OCI-LY1 (cell line): ENCODE measurements around the gene RHEX.

Experiments used
- H2AFZ ChIP-seq: fragments of 200-600 bp; sonication (generic), shearing (Covaris generic); 2 replicates; pipeline ENCODE4 v1.6.0; 2014; ENCODE audit warnings: antibody characterized with exemption, mild to moderate bottlenecking, low read length
- H3F3A ChIP-seq: fragments of 200-600 bp; sonication (generic), shearing (Covaris generic); 2 replicates; pipeline ENCODE4 v1.6.0; 2014; ENCODE audit warnings: mild to moderate bottlenecking, antibody characterized with exemption, low read length, moderate library complexity; ENCODE audit not compliant: insufficient read depth
- H3K27ac ChIP-seq: fragments of 200-600 bp; sonication (generic); 2 replicates; pipeline ENCODE4 v1.5.1; 2014; ENCODE audit warnings: low read length, mixed run types, mild to moderate bottlenecking, low read depth; ENCODE audit not compliant: poor library complexity, severe bottlenecking
- H3K27me3 ChIP-seq: fragments of 200-600 bp; sonication (generic); 2 replicates; pipeline ENCODE4 v1.6.0; 2014; ENCODE audit warnings: antibody characterized with exemption, mild to moderate bottlenecking, low read length, moderate library complexity; ENCODE audit not compliant: insufficient read depth
- H3K36me3 ChIP-seq: fragments of 200-600 bp; sonication (generic); 2 replicates; pipeline ENCODE4 v1.6.1; 2014; ENCODE audit warnings: mild to moderate bottlenecking, antibody characterized with exemption, low read length, moderate library complexity, mixed read lengths; ENCODE audit not compliant: insufficient read depth
- H3K4me1 ChIP-seq: fragments of 200-600 bp; sonication (generic); 2 replicates; pipeline ENCODE4 v1.5.1; 2014; ENCODE audit warnings: mild to moderate bottlenecking, low read length, moderate library complexity; ENCODE audit not compliant: insufficient read depth, severe bottlenecking
- H3K4me2 ChIP-seq: fragments of 200-600 bp; sonication (generic), shearing (Covaris generic); 2 replicates; pipeline ENCODE4 v1.6.1; 2014; ENCODE audit warnings: low read length
- H3K4me3 ChIP-seq: fragments of 200-600 bp; sonication (generic); 2 replicates; pipeline ENCODE4 v1.5.1; 2014; ENCODE audit warnings: low read length, low read depth, mild to moderate bottlenecking, mixed read lengths; ENCODE audit not compliant: poor library complexity, severe bottlenecking
- H3K79me2 ChIP-seq: fragments of 200-600 bp; shearing (Covaris generic); 2 replicates; pipeline ENCODE4 v1.6.1; 2016; ENCODE audit warnings: mixed run types, low read length, mixed read lengths; ENCODE audit not compliant: insufficient read depth
- H3K9ac ChIP-seq: fragments of 200-600 bp; sonication (generic), shearing (Covaris generic); 2 replicates; pipeline ENCODE4 v1.6.1; 2014; ENCODE audit warnings: mild to moderate bottlenecking, low read length, mixed read lengths
- H3K9me2 ChIP-seq: fragments of 200-600 bp; sonication (generic), shearing (Covaris generic); 2 replicates; pipeline ENCODE4 v1.6.1; 2014; ENCODE audit warnings: low read depth, mild to moderate bottlenecking, low read length, mixed read lengths
- H3K9me3 ChIP-seq: fragments of 200-600 bp; shearing (Covaris generic); 2 replicates; pipeline ENCODE4 v1.6.1; 2014; ENCODE audit warnings: low read length, mixed read lengths
- H4K20me1 ChIP-seq: fragments of 200-600 bp; sonication (generic), shearing (Covaris generic); 2 replicates; pipeline ENCODE4 v1.6.0; 2016; ENCODE audit warnings: mild to moderate bottlenecking, low read length; ENCODE audit not compliant: insufficient read depth
- EZH2 ChIP-seq: fragments of 200-600 bp; sonication (generic), shearing (Covaris generic); IDR thresholded peaks from 2 replicates; pipeline ENCODE4 v1.8.0; 2017; ENCODE audit warnings: borderline replicate concordance, mixed run types, mild to moderate bottlenecking, antibody characterized with exemption, low read length, moderate library complexity, mixed read lengths
- TF ChIP-seq, protein P1 (sequence below): fragments of 200-600 bp; sonication (generic), shearing (Covaris generic); IDR thresholded peaks from 2 replicates; pipeline ENCODE4 v1.5.1; 2017; ENCODE audit warnings: mild to moderate bottlenecking, antibody characterized with exemption, low read length, moderate library complexity, mixed read lengths

Gene RHEX

DNA sequence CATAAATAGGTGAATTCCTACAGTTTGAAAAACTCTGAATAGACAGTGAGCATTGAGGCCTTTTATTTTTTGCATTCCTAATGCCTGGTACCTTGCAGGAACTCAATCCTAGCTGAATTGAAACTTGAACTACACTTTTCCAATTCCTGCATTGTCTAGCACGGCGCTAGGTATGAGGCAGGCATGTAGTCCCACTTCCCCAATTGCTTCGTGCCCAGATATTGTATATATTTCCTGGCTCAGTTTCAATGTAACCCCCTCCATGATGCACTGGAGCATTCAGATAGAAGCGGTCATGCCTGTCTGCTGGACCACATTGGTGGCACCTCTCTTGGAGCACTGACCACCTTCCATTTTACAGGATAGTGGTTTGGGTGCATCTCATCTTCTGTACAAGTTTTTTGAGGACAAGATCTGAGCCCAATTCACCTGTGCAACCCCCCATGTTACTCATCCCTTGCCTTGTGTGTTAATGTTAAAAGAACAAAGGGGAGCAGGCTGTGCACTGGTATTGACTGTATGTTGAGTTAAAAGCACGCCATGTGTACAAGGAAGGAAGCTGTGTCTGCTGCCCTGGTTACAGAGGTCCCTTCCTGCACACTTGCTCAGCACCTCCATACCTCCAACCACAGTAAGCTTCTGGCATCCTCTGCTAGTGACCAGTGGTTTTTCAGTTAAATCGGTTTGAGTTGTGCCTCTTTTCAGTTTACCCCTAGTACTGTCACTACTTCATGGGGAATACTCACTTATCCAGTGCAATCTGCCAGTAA is 39.8 kb upstream of the RHEX start:
- Histone ChIP-seq H3K9me3 (no peaks in the 10 kb centered on the region), H3K9ac (no peak overlapping the region), H3K4me3 (no peak overlapping the region), H3K36me3 (no peaks in the 10 kb centered on the region), H3K4me1 (peaks cover 19% of the 10 kb centered on the region), H3K27me3 (no peaks in the 10 kb centered on the region), H3K79me2 (no peaks in the 10 kb centered on the region), H3K4me2 (no peak overlapping the region), H3K9me2 (no peaks in the 10 kb centered on the region), H3F3A (no peaks in the 10 kb centered on the region), H4K20me1 (no peaks in the 10 kb centered on the region), H2AFZ (no peak overlapping the region), H3K27ac (no peak overlapping the region)
- TF ChIP-seq, protein P1, sequence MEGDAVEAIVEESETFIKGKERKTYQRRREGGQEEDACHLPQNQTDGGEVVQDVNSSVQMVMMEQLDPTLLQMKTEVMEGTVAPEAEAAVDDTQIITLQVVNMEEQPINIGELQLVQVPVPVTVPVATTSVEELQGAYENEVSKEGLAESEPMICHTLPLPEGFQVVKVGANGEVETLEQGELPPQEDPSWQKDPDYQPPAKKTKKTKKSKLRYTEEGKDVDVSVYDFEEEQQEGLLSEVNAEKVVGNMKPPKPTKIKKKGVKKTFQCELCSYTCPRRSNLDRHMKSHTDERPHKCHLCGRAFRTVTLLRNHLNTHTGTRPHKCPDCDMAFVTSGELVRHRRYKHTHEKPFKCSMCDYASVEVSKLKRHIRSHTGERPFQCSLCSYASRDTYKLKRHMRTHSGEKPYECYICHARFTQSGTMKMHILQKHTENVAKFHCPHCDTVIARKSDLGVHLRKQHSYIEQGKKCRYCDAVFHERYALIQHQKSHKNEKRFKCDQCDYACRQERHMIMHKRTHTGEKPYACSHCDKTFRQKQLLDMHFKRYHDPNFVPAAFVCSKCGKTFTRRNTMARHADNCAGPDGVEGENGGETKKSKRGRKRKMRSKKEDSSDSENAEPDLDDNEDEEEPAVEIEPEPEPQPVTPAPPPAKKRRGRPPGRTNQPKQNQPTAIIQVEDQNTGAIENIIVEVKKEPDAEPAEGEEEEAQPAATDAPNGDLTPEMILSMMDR = no peak
- no peak for TF ChIP-seq EZH2

DNA sequence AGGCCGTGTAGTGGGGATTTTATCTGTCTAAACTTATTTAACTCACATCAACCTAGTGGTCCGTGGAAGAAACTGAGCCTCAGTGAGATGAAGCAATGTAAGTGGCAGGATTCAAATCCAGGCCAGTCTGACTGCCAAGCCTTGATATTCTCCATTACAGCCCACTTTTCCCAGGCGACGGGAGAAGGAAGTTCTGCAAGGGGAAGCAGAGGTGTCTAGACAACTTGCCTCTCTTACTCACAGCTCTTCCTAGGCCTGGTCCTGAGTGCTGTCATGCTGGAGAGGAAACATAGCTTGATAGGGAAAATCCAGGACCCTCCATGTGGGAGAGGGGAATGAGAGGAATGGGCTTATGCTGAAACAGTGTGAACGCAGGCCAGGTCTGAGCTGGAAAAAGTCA is 38.4 kb upstream of the RHEX start:
- Histone ChIP-seq H4K20me1 (no peaks in the 10 kb centered on the region), H3F3A (no peaks in the 10 kb centered on the region), H3K4me1 (peaks cover 19% of the 10 kb centered on the region), H3K9me3 (no peaks in the 10 kb centered on the region), H3K4me2 (no peak overlapping the region), H3K9me2 (no peaks in the 10 kb centered on the region), H3K27ac (no peak overlapping the region), H3K36me3 (no peaks in the 10 kb centered on the region), H3K9ac (no peak overlapping the region), H2AFZ (no peak overlapping the region), H3K4me3 (no peak overlapping the region), H3K27me3 (no peaks in the 10 kb centered on the region), H3K79me2 (no peaks in the 10 kb centered on the region)
- no peak for TF ChIP-seq EZH2
- TF ChIP-seq, protein P1 = no peak

DNA sequence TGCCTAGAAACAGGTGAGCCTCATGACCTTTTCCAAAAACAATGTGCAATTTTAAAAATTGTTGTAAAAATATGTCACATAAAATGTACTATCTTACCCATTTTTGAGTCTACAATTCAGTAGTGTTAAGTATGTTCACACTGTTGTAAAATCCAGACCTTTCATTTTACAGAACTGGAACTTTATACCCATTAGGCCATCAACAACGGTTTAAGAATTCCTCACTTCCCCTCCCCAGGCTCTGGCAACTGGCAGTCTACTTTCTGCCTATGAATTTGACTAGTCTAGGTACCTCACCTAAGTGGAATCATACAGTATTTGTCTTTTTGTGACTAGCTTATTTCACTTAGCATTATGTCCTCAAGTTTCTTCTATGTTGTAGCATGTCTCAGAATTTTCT is 37.9 kb upstream of the RHEX start:
- Histone ChIP-seq H2AFZ (no peak overlapping the region), H3K9ac (no peak overlapping the region), H3K4me2 (no peak overlapping the region), H3F3A (no peaks in the 10 kb centered on the region), H3K9me2 (no peaks in the 10 kb centered on the region), H3K27me3 (no peaks in the 10 kb centered on the region), H3K4me1 (peaks cover 19% of the 10 kb centered on the region), H4K20me1 (no peaks in the 10 kb centered on the region), H3K27ac (no peak overlapping the region), H3K9me3 (no peaks in the 10 kb centered on the region), H3K36me3 (no peaks in the 10 kb centered on the region), H3K79me2 (no peaks in the 10 kb centered on the region), H3K4me3 (no peak overlapping the region)
- TF ChIP-seq, protein P1 = no peak
- TF ChIP-seq EZH2 = no peak
